Parathyroid adenoma (tissue), 2 donors: ENCODE results near the gene LANCL1.

Experiments
- H2AFZ ChIP-seq: fragments of 300-600 bp; sonication (generic); one replicate; pipeline ENCODE4 v1.7.0; 2017; ENCODE audit warnings: antibody characterized with exemption, mild to moderate bottlenecking
- H3K27ac ChIP-seq: fragments of 300-600 bp; sonication (generic); one replicate; pipeline ENCODE4 v1.7.0; 2017
- H3K27me3 ChIP-seq: fragments of 300-600 bp; sonication (generic); one replicate; pipeline ENCODE4 v1.7.0; 2017; ENCODE audit warnings: low read length; ENCODE audit not compliant: control insufficient read depth, insufficient read depth
- H3K36me3 ChIP-seq: fragments of 300-600 bp; sonication (generic); one replicate; pipeline ENCODE4 v1.7.0; 2017; ENCODE audit warnings: low read length; ENCODE audit not compliant: control insufficient read depth, insufficient read depth
- H3K4me1 ChIP-seq: fragments of 300-600 bp; sonication (generic); one replicate; pipeline ENCODE4 v1.7.0; 2017; ENCODE audit warnings: control low read depth
- H3K4me2 ChIP-seq: fragments of 300-600 bp; sonication (generic); one replicate; pipeline ENCODE4 v1.7.0; 2017; ENCODE audit warnings: low read length
- H3K4me3 ChIP-seq: fragments of 300-600 bp; sonication (generic); one replicate; pipeline ENCODE4 v1.7.0; 2017; ENCODE audit warnings: low read depth, low read length
- H3K79me2 ChIP-seq: fragments of 300-600 bp; sonication (generic); one replicate; pipeline ENCODE4 v1.7.0; 2017; ENCODE audit warnings: control low read depth
- H3K9ac ChIP-seq: fragments of 300-600 bp; sonication (generic); one replicate; pipeline ENCODE4 v1.7.0; 2017; ENCODE audit warnings: mild to moderate bottlenecking
- H3K9me3 ChIP-seq: fragments of 300-600 bp; sonication (generic); one replicate; pipeline ENCODE4 v1.7.0; 2017; ENCODE audit warnings: low read length; ENCODE audit not compliant: control insufficient read depth
- CTCF ChIP-seq: fragments of 300-600 bp; sonication (generic); IDR thresholded peaks from one replicate; pipeline ENCODE4 v1.7.0; 2017; ENCODE audit warnings: antibody characterized with exemption, mild to moderate bottlenecking
- donor health status: primary hyperparathyroidism.

LANCL1 gene

GRCh38 chr2:210519594-210519993 lies 43.0 kb upstream of the LANCL1 start:
- Histone ChIP-seq H2AFZ (no peak overlapping the region), H3K27ac (no peak overlapping the region), H3K4me1 (no peaks in the 10 kb centered on the region), H3K9ac (no peak overlapping the region), H3K79me2 (no peaks in the 10 kb centered on the region), H3K36me3 (no peaks in the 10 kb centered on the region), H3K4me2 (no peak overlapping the region), H3K27me3 (no peaks in the 10 kb centered on the region), H3K4me3 (no peak overlapping the region), H3K9me3 (no peaks in the 10 kb centered on the region)
- no peak for TF ChIP-seq CTCF

- Histone ChIP-seq H3K4me3 (no peak overlapping the region), H3K79me2 (no peaks in the 10 kb centered on the region), H3K27me3 (no peaks in the 10 kb centered on the region), H3K9me3 (no peaks in the 10 kb centered on the region), H2AFZ (no peak overlapping the region), H3K4me2 (no peak overlapping the region), H3K36me3 (no peaks in the 10 kb centered on the region), H3K27ac (no peak overlapping the region), H3K4me1 (no peaks in the 10 kb centered on the region), H3K9ac (no peak overlapping the region)
- no peak for TF ChIP-seq CTCF
These were observed 40.7 kb upstream of the LANCL1 start for GRCh38 chr2:210517264-210517663.

GRCh38 chr2:210515911-210516310 lies 39.4 kb upstream of the LANCL1 start:
- H3K27me3 ChIP-seq = no peaks in the 10 kb centered on the region
- no peak overlapping the region for H3K4me3 ChIP-seq
- H3K4me1 ChIP-seq = no peaks in the 10 kb centered on the region
- no peak overlapping the region for H3K9ac ChIP-seq
- H3K79me2 ChIP-seq = no peaks in the 10 kb centered on the region
- no peaks in the 10 kb centered on the region for H3K36me3 ChIP-seq
- TF ChIP-seq CTCF = no peak
- no peak overlapping the region for H3K4me2 ChIP-seq
- no peak overlapping the region for H2AFZ ChIP-seq
- H3K9me3 ChIP-seq = no peaks in the 10 kb centered on the region
- no peak overlapping the region for H3K27ac ChIP-seq

GRCh38 chr2:210503725-210504191 lies 27.2 kb upstream of the LANCL1 start:
- TF ChIP-seq CTCF = no peak
- H3K4me1 ChIP-seq = no peaks in the 10 kb centered on the region
- H3K9me3 ChIP-seq = no peaks in the 10 kb centered on the region
- peak overlapping the region; percentile 77 for H3K4me2 ChIP-seq
- peaks cover 1% of the 10 kb centered on the region for H3K27me3 ChIP-seq
- H3K27ac ChIP-seq = no peak overlapping the region
- no peak overlapping the region for H2AFZ ChIP-seq
- no peak overlapping the region for H3K9ac ChIP-seq
- peak overlapping the region; percentile 56 for H3K4me3 ChIP-seq
- no peaks in the 10 kb centered on the region for H3K79me2 ChIP-seq
- no peaks in the 10 kb centered on the region for H3K36me3 ChIP-seq

- TF ChIP-seq CTCF = peak; percentile 84
- Histone ChIP-seq H3K9ac (no peak overlapping the region), H2AFZ (peak overlapping the region; percentile 43), H3K9me3 (no peaks in the 10 kb centered on the region), H3K4me3 (peak overlapping the region; percentile 56), H3K79me2 (no peaks in the 10 kb centered on the region), H3K27me3 (peaks cover 6% of the 10 kb centered on the region), H3K27ac (no peak overlapping the region), H3K36me3 (no peaks in the 10 kb centered on the region), H3K4me2 (peak overlapping the region; percentile 77), H3K4me1 (no peaks in the 10 kb centered on the region)
These were observed 26.6 kb upstream of the LANCL1 start for GRCh38 chr2:210503001-210503623.
